ENCODE data around the gene LPIN1. TPM values are rescaled to one million over a fixed set of nuclear protein-coding genes. Genes with fewer than 3 reads are reported as not detected.
"Not testable (repeated sequence)": the region's sequence is repeated elsewhere in the genome, so short reads cannot be mapped to it uniquely, and the experiment has no call there.

The LPIN1 gene
- total RNA-seq, 1 donor from 2014 or later = 18.3 TPM

GRCh38 chr2:11753886-11754699, 7.7 kb downstream of the LPIN1 start:
- peaks cover 19% of the 10 kb centered on the region for H3K4me1 Mint-ChIP-seq (ENCODE audit: low read depth)
- peaks cover 6% of the 10 kb centered on the region for H3K9me3 Mint-ChIP-seq (ENCODE audit: low read depth)
- no peak for TF ChIP-seq CTCF (IDR thresholded peaks at IDR 0.05; ENCODE audit: unreplicated experiment)
- no peak overlapping the region for H3K4me3 Mint-ChIP-seq (ENCODE audit: low read depth)
- peak overlapping the region; percentile 56 for H3K27ac Mint-ChIP-seq
- no peak for DNase-seq (ENCODE audit: low spot score, unreplicated experiment)
- H3K36me3 Mint-ChIP-seq (ENCODE audit: insufficient read depth) = peaks cover 9% of the 10 kb centered on the region
- peaks cover 14% of the 10 kb centered on the region for H3K27me3 Mint-ChIP-seq

GRCh38 chr2:11754700-11755015, 8.2 kb downstream of the LPIN1 start:
- peaks cover 19% of the 10 kb centered on the region for H3K4me1 Mint-ChIP-seq (ENCODE audit: low read depth)
- TF ChIP-seq CTCF (IDR thresholded peaks at IDR 0.05; ENCODE audit: unreplicated experiment) = no peak
- no peak for DNase-seq (ENCODE audit: low spot score, unreplicated experiment)
- H3K27me3 Mint-ChIP-seq = peaks cover 14% of the 10 kb centered on the region
- H3K27ac Mint-ChIP-seq = no peak overlapping the region
- H3K9me3 Mint-ChIP-seq (ENCODE audit: low read depth) = peaks cover 8% of the 10 kb centered on the region
- H3K36me3 Mint-ChIP-seq (ENCODE audit: insufficient read depth) = peaks cover 12% of the 10 kb centered on the region
- no peak overlapping the region for H3K4me3 Mint-ChIP-seq (ENCODE audit: low read depth)

- H3K27ac Mint-ChIP-seq = no peak overlapping the region
- no peak for TF ChIP-seq CTCF (IDR thresholded peaks at IDR 0.05; ENCODE audit: unreplicated experiment)
- peaks cover 8% of the 10 kb centered on the region for H3K9me3 Mint-ChIP-seq (ENCODE audit: low read depth)
- peaks cover 9% of the 10 kb centered on the region for H3K27me3 Mint-ChIP-seq
- peaks cover 16% of the 10 kb centered on the region for H3K36me3 Mint-ChIP-seq (ENCODE audit: insufficient read depth)
- H3K4me1 Mint-ChIP-seq (ENCODE audit: low read depth) = peaks cover 29% of the 10 kb centered on the region
- H3K4me3 Mint-ChIP-seq (ENCODE audit: low read depth) = no peak overlapping the region
- DNase-seq (ENCODE audit: low spot score, unreplicated experiment) = no peak
These were observed 10.7 kb downstream of the LPIN1 start for GRCh38 chr2:11757101-11757500.

GRCh38 chr2:11758187-11758586, 11.8 kb downstream of the LPIN1 start:
- H3K4me1 Mint-ChIP-seq (ENCODE audit: low read depth) = peaks cover 26% of the 10 kb centered on the region
- peaks cover 16% of the 10 kb centered on the region for H3K36me3 Mint-ChIP-seq (ENCODE audit: insufficient read depth)
- DNase-seq (ENCODE audit: low spot score, unreplicated experiment) = no peak
- no peak for TF ChIP-seq CTCF (IDR thresholded peaks at IDR 0.05; ENCODE audit: unreplicated experiment)
- peaks cover 8% of the 10 kb centered on the region for H3K9me3 Mint-ChIP-seq (ENCODE audit: low read depth)
- no peak overlapping the region for H3K4me3 Mint-ChIP-seq (ENCODE audit: low read depth)
- H3K27ac Mint-ChIP-seq = no peak overlapping the region
- H3K27me3 Mint-ChIP-seq = peaks cover 9% of the 10 kb centered on the region

- peaks cover 8% of the 10 kb centered on the region for H3K9me3 Mint-ChIP-seq (ENCODE audit: low read depth)
- no peak for DNase-seq (ENCODE audit: low spot score, unreplicated experiment)
These were observed 12.2 kb downstream of the LPIN1 start for GRCh38 chr2:11758647-11759046.

GRCh38 chr2:11759182-11759975, 12.9 kb downstream of the LPIN1 start:
- not testable (repeated sequence) for DNase-seq (ENCODE audit: low spot score, unreplicated experiment); H3K27me3 Mint-ChIP-seq; H3K4me3 Mint-ChIP-seq (ENCODE audit: low read depth); H3K9me3 Mint-ChIP-seq (ENCODE audit: low read depth); H3K27ac Mint-ChIP-seq
- Mint-ChIP-seq H3K4me1 (ENCODE audit: low read depth) (peaks cover 16% of the 10 kb centered on the region), H3K36me3 (ENCODE audit: insufficient read depth) (peaks cover 16% of the 10 kb centered on the region)

More at GRCh38 chr2:11758647-11759046, 12.2 kb downstream of the LPIN1 start:
- no peak for TF ChIP-seq CTCF (IDR thresholded peaks at IDR 0.05; ENCODE audit: unreplicated experiment)
- Mint-ChIP-seq H3K4me1 (ENCODE audit: low read depth) (peaks cover 22% of the 10 kb centered on the region), H3K27me3 (peaks cover 9% of the 10 kb centered on the region), H3K4me3 (ENCODE audit: low read depth) (no peak overlapping the region), H3K36me3 (ENCODE audit: insufficient read depth) (peaks cover 16% of the 10 kb centered on the region), H3K27ac (no peak overlapping the region)

Measured in progenitor cell of endocrine pancreas (in vitro differentiated cells).